ENCODE results near the gene APLN.

The APLN gene

DNA sequence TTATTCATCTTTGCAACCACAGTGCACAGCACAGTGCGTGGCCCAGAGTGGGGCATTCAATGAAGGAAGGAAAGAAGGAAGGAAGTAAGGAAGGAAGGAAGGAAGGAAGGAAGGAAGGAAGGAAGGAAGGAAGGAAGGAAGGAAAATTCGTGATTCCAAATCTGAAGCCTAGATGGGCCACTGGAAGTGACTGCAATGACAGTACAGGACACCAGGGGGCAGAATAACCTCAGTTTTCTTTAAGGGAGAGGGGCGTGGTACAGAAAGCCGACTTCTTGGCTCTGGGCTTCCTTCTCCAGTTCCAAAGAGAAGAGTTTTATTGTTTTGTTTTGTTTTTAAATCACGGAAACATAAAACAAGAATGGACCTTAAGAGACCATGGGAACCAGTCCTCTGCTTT is 47.8 kb downstream of the APLN start:
- Mint-ChIP-seq H3K36me3 (ENCODE audit: low read depth) (no peaks in the 10 kb centered on the region), H3K4me1 (ENCODE audit: low read depth) (peaks cover 9% of the 10 kb centered on the region), H3K27me3 (no peaks in the 10 kb centered on the region), H3K9me3 (no peaks in the 10 kb centered on the region), H3K4me3 (no peak overlapping the region), H3K27ac (no peak overlapping the region)

- H3K27me3 Mint-ChIP-seq: no peaks in the 10 kb centered on the region
- no peak overlapping the region for H3K4me3 Mint-ChIP-seq
Observed at GRCh38 chrX:129600981-129601424, 53.8 kb downstream of the APLN start.

GRCh38 chrX:129599996-129600395 is 54.8 kb downstream of the APLN start:
- Mint-ChIP-seq H3K9me3 (no peaks in the 10 kb centered on the region), H3K4me3 (no peak overlapping the region), H3K36me3 (ENCODE audit: low read depth) (no peaks in the 10 kb centered on the region), H3K27me3 (no peaks in the 10 kb centered on the region), H3K4me1 (ENCODE audit: low read depth) (peaks cover 8% of the 10 kb centered on the region), H3K27ac (no peak overlapping the region)

More at GRCh38 chrX:129600981-129601424, 53.8 kb downstream of the APLN start:
- Mint-ChIP-seq H3K27ac (no peak overlapping the region), H3K9me3 (no peaks in the 10 kb centered on the region), H3K4me1 (ENCODE audit: low read depth) (peaks cover 12% of the 10 kb centered on the region), H3K36me3 (ENCODE audit: low read depth) (no peaks in the 10 kb centered on the region)

- H3K27ac Mint-ChIP-seq: no peak overlapping the region
Observed at GRCh38 chrX:129599499-129599898, 55.3 kb downstream of the APLN start.

DNA sequence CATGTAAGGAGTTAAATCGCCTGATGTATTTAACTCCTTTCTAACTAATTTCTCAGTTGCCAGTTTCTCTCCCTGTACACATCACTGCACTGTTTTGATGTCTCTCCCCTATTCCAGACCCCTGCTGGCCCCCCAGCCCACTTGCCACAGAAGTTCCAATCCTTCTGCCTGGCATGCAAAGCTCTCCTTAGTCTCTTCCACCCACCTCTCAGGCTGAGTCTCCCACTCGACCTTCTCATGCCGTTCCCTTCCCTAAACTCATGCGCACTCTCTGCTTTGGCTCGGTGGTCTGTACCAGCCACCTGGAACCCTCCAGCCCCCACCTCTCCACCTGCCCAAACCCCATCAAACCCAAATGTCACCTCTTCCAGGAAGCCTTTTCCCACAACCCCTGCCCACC is 56.9 kb downstream of the APLN start:
- Mint-ChIP-seq H3K36me3 (ENCODE audit: low read depth) (no peaks in the 10 kb centered on the region), H3K4me3 (no peak overlapping the region), H3K27ac (no peak overlapping the region), H3K9me3 (no peaks in the 10 kb centered on the region), H3K4me1 (ENCODE audit: low read depth) (peaks cover 3% of the 10 kb centered on the region), H3K27me3 (no peaks in the 10 kb centered on the region)

More at GRCh38 chrX:129599499-129599898, 55.3 kb downstream of the APLN start:
- no peaks in the 10 kb centered on the region for H3K9me3 Mint-ChIP-seq
- H3K27me3 Mint-ChIP-seq: no peaks in the 10 kb centered on the region
- H3K4me1 Mint-ChIP-seq (ENCODE audit: low read depth): peaks cover 8% of the 10 kb centered on the region
- no peak overlapping the region for H3K4me3 Mint-ChIP-seq
- no peaks in the 10 kb centered on the region for H3K36me3 Mint-ChIP-seq (ENCODE audit: low read depth)

- H3K9me3 Mint-ChIP-seq: no peaks in the 10 kb centered on the region
- no peaks in the 10 kb centered on the region for H3K4me1 Mint-ChIP-seq (ENCODE audit: low read depth)
- H3K27me3 Mint-ChIP-seq: no peaks in the 10 kb centered on the region
- no peaks in the 10 kb centered on the region for H3K36me3 Mint-ChIP-seq (ENCODE audit: low read depth)
- H3K27ac Mint-ChIP-seq: no peak overlapping the region
- no peak overlapping the region for H3K4me3 Mint-ChIP-seq
Observed at GRCh38 chrX:129596077-129596476, 58.7 kb downstream of the APLN start.

Data from stimulated activated naive CD8-positive, alpha-beta T cell treated with anti-CD3 and anti-CD28 coated beads, Interleukin-15, Interleukin-2, amounts not matched to agents 100 ng/mL and 50 ng/mL, for 24 hours (primary cell).